Breast epithelium (tissue), 3 donors: ENCODE results near the gene CDKN1C.

Experiments used
- POLR2A ChIP-seq: fragments of 450-650 bp; IDR thresholded peaks from one replicate; pipeline ENCODE4 v1.6.1; 2016; ENCODE audit warnings: antibody characterized with exemption, mild to moderate bottlenecking, moderate library complexity
- POLR2AphosphoS5 ChIP-seq, 3 donors: sonication (generic); formaldehyde crosslinking; IDR thresholded peaks; one replicate each; pipeline ENCODE4 v1.6.1; 2017; ENCODE audit warnings: antibody characterized with exemption in 3 of 3
- TF ChIP-seq, protein P1 (sequence below), 3 donors: fragments of 450-650 bp; IDR thresholded peaks; one replicate each; pipeline ENCODE4 v1.5.1; 2016 to 2017; ENCODE audit warnings: antibody characterized with exemption in 3 of 3, mild to moderate bottlenecking in 3 of 3, moderate library complexity in 3 of 3

GRCh38 chr11:2919837-2920236 is 34.3 kb upstream of the CDKN1C start:
- TF ChIP-seq POLR2AphosphoS5 (IDR thresholded peaks at IDR 0.05) (no peak), POLR2A (no peak)
- TF ChIP-seq, protein P1, sequence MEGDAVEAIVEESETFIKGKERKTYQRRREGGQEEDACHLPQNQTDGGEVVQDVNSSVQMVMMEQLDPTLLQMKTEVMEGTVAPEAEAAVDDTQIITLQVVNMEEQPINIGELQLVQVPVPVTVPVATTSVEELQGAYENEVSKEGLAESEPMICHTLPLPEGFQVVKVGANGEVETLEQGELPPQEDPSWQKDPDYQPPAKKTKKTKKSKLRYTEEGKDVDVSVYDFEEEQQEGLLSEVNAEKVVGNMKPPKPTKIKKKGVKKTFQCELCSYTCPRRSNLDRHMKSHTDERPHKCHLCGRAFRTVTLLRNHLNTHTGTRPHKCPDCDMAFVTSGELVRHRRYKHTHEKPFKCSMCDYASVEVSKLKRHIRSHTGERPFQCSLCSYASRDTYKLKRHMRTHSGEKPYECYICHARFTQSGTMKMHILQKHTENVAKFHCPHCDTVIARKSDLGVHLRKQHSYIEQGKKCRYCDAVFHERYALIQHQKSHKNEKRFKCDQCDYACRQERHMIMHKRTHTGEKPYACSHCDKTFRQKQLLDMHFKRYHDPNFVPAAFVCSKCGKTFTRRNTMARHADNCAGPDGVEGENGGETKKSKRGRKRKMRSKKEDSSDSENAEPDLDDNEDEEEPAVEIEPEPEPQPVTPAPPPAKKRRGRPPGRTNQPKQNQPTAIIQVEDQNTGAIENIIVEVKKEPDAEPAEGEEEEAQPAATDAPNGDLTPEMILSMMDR (IDR thresholded peaks at IDR 0.05), result no peak
